ENCODE measurements around the gene MINDY1. TPM values are rescaled to one million over a fixed set of nuclear protein-coding genes. Genes with fewer than 3 reads are reported as not detected.

MINDY1 gene
- total RNA-seq, 1 donor from 2014 or later = 11.2 TPM

GRCh38 chr1:150985179-150985825 lies 21.4 kb downstream of the MINDY1 start:
- H3K27ac Mint-ChIP-seq (ENCODE audit: unreplicated experiment) = no peak overlapping the region
- H3K4me3 Mint-ChIP-seq (ENCODE audit: unreplicated experiment) = no peak overlapping the region
- no peaks in the 10 kb centered on the region for H3K36me3 Mint-ChIP-seq (ENCODE audit: low read depth, unreplicated experiment)
- peaks cover 3% of the 10 kb centered on the region for H3K27me3 Mint-ChIP-seq (ENCODE audit: unreplicated experiment)
- TF ChIP-seq CTCF (IDR thresholded peaks at IDR 0.05; ENCODE audit: unreplicated experiment) = no peak
- peaks cover 8% of the 10 kb centered on the region for H3K4me1 Mint-ChIP-seq (ENCODE audit: unreplicated experiment)
- H3K9me3 Mint-ChIP-seq (ENCODE audit: unreplicated experiment) = no peaks in the 10 kb centered on the region
- no peak for DNase-seq (ENCODE audit: low spot score)

GRCh38 chr1:150981805-150982712 lies 24.6 kb downstream of the MINDY1 start, which contains the start of gene ANXA9:
Gene ANXA9, plus strand, starts transcription at chr1:150982292. Its CDS starts 814 bp downstream, at chr1:150983106.
- Mint-ChIP-seq H3K27me3 (ENCODE audit: unreplicated experiment) (peaks cover 3% of the 10 kb centered on the region), H3K9me3 (ENCODE audit: unreplicated experiment) (no peaks in the 10 kb centered on the region), H3K4me3 (ENCODE audit: unreplicated experiment) (peak within 1 kb of the TSS; percentile 42), H3K27ac (ENCODE audit: unreplicated experiment) (no peak within 1 kb of the TSS), H3K36me3 (ENCODE audit: low read depth, unreplicated experiment) (no peaks in the 10 kb centered on the region), H3K4me1 (ENCODE audit: unreplicated experiment) (peaks cover 16% of the 10 kb centered on the region)
- DNase-seq (ENCODE audit: low spot score) = no peak
- no peak for TF ChIP-seq CTCF (IDR thresholded peaks at IDR 0.05; ENCODE audit: unreplicated experiment)

- DNase-seq (ENCODE audit: low spot score) = peak; percentile 55
- Mint-ChIP-seq H3K36me3 (ENCODE audit: low read depth, unreplicated experiment) (no peaks in the 10 kb centered on the region), H3K27ac (ENCODE audit: unreplicated experiment) (no peak overlapping the region), H3K4me3 (ENCODE audit: unreplicated experiment) (peak overlapping the region; percentile 42), H3K4me1 (ENCODE audit: unreplicated experiment) (peaks cover 24% of the 10 kb centered on the region), H3K9me3 (ENCODE audit: unreplicated experiment) (no peaks in the 10 kb centered on the region), H3K27me3 (ENCODE audit: unreplicated experiment) (peaks cover 10% of the 10 kb centered on the region)
- no peak for TF ChIP-seq CTCF (IDR thresholded peaks at IDR 0.05; ENCODE audit: unreplicated experiment)
Measured at GRCh38 chr1:150981177-150981804, 25.4 kb downstream of the MINDY1 start.

- peaks cover 15% of the 10 kb centered on the region for H3K27me3 Mint-ChIP-seq (ENCODE audit: unreplicated experiment)
- no peaks in the 10 kb centered on the region for H3K9me3 Mint-ChIP-seq (ENCODE audit: unreplicated experiment)
- peak; percentile 90 for DNase-seq (ENCODE audit: low spot score)
- peak; percentile 100 for TF ChIP-seq CTCF (IDR thresholded peaks at IDR 0.05; ENCODE audit: unreplicated experiment)
- H3K4me3 Mint-ChIP-seq (ENCODE audit: unreplicated experiment) = no peak overlapping the region
- H3K27ac Mint-ChIP-seq (ENCODE audit: unreplicated experiment) = no peak overlapping the region
- peaks cover 28% of the 10 kb centered on the region for H3K4me1 Mint-ChIP-seq (ENCODE audit: unreplicated experiment)
- H3K36me3 Mint-ChIP-seq (ENCODE audit: low read depth, unreplicated experiment) = no peaks in the 10 kb centered on the region
Measured at GRCh38 chr1:150979092-150980056, 27.3 kb downstream of the MINDY1 start.

All from endothelial cell (in vitro differentiated cells).